ENCODE results near the gene PIM2. TPM values are rescaled to one million over a fixed set of nuclear protein-coding genes. Genes with fewer than 3 reads are reported as not detected.
A peak's percentile ranks its signal among the peaks of the same experiment; 100 is the strongest.

Gene PIM2
- total and polyA plus RNA-seq, 2 of the 13 experiments (the other 11 are each of a cell fraction or from before 2014, with no cell fraction given) = 14.4 to 15.8 TPM

DNA sequence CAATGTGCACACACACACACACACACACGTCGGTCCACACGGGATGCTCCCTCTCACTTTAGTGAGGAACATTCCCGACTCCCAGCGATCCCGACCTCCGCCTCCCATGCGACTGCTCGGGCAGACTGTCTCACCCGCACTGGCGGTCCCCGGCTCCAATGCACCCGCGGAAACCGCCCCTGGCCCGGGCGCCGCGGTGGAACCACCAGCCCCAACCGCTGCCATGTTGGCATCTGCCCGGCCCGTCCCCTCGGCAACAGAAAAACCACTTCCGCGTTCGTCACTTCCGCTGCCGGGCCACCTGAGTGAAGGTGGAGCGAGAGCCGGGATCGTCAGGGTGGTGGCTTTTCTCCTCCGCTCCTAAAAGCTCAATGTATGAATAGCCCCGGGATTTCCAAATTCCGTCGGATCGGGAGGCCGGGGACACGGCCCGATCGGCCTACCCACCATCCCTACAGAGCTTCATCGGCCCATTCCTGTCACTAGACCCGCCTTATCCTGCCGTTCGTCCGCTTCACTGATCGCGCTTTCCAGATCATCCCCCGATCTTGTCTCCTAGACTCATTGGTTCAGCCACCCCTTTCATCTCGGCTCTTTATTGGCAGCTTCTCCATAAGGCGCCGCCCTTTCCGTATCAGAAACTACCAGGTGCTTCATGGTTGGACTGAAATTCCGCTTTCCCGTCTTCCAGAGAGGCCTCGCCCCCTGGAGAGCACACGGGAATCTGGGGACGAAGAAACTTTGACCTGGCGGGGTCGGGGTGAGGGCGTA, 7.2 kb downstream of the PIM2 start, which contains the start of gene SLC35A2 (continued):
- TF ChIP-seq ZNF780A (CRISPR knock-in tag; IDR thresholded peaks at IDR 0.05) (0 out of 2 replicates have a peak, but pooled peaks have one; percentile 43), IRF1 (CRISPR knock-in tag; IDR thresholded peaks at IDR 0.05; ENCODE audit: low read depth) (no peak), YY1 (IDR thresholded peaks at IDR 0.05; ENCODE audit: insufficient read depth, insufficient replicate concordance, low read depth, low read length) (peak; percentile 91), POLR2A (IDR thresholded peaks at IDR 0.05; ENCODE audit: insufficient read depth in 1 of 2, low read depth in 2 of 2, low read length in 2 of 2) (peak in 1 of 2 experiments; percentile 42; a peak in 1 of 4 replicates), CREM (IDR thresholded peaks at IDR 0.05) (peak; percentile 84), CREM (CRISPR knock-in tag; IDR thresholded peaks at IDR 0.05) (no peak), RBFOX2 (IDR thresholded peaks at IDR 0.05; ENCODE audit: low read depth, low read length) (peak; percentile 80), ATF4 (CRISPR knock-in tag; IDR thresholded peaks at IDR 0.05) (peak in 1 of 2 experiments; percentile 21; a peak in 1 of 4 replicates), ZNF264 (CRISPR knock-in tag; IDR thresholded peaks at IDR 0.05) (no peak), ZNF550 (CRISPR knock-in tag; IDR thresholded peaks at IDR 0.05; ENCODE audit: borderline replicate concordance) (0 out of 2 replicates have a peak, but pooled peaks have one; percentile 20), GABPB1 (CRISPR knock-in tag; IDR thresholded peaks at IDR 0.05) (peak; percentile 97), ZNF121 (CRISPR knock-in tag; IDR thresholded peaks at IDR 0.05) (peak; percentile 11; the same call in 1 of the 2 replicates), NFYB (CRISPR knock-in tag; IDR thresholded peaks at IDR 0.05) (peak; percentile 69), JUNB (CRISPR knock-in tag; IDR thresholded peaks at IDR 0.05; ENCODE audit: borderline replicate concordance) (peak; percentile 18; the same call in 1 of the 2 replicates), ZNF253 (CRISPR knock-in tag; IDR thresholded peaks at IDR 0.05; ENCODE audit: borderline replicate concordance) (no peak), RFX3 (CRISPR knock-in tag; IDR thresholded peaks at IDR 0.05) (peak; percentile 65; the same call in 1 of the 2 replicates), ETV5 (CRISPR knock-in tag; IDR thresholded peaks at IDR 0.05; ENCODE audit: borderline replicate concordance) (peak; percentile 24; the same call in 1 of the 2 replicates), SP2 (CRISPR knock-in tag; IDR thresholded peaks at IDR 0.05) (peak; percentile 75), REL (CRISPR knock-in tag; conservative IDR thresholded peaks at IDR 0.05) (peak; percentile 78; the same call in 1 of the 2 replicates)
- TF ChIP-seq, protein P1, sequence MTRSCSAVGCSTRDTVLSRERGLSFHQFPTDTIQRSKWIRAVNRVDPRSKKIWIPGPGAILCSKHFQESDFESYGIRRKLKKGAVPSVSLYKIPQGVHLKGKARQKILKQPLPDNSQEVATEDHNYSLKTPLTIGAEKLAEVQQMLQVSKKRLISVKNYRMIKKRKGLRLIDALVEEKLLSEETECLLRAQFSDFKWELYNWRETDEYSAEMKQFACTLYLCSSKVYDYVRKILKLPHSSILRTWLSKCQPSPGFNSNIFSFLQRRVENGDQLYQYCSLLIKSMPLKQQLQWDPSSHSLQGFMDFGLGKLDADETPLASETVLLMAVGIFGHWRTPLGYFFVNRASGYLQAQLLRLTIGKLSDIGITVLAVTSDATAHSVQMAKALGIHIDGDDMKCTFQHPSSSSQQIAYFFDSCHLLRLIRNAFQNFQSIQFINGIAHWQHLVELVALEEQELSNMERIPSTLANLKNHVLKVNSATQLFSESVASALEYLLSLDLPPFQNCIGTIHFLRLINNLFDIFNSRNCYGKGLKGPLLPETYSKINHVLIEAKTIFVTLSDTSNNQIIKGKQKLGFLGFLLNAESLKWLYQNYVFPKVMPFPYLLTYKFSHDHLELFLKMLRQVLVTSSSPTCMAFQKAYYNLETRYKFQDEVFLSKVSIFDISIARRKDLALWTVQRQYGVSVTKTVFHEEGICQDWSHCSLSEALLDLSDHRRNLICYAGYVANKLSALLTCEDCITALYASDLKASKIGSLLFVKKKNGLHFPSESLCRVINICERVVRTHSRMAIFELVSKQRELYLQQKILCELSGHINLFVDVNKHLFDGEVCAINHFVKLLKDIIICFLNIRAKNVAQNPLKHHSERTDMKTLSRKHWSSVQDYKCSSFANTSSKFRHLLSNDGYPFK (CRISPR knock-in tag; IDR thresholded peaks at IDR 0.05; ENCODE audit: borderline replicate concordance) = peak; percentile 77
- TF ChIP-seq, protein P2, sequence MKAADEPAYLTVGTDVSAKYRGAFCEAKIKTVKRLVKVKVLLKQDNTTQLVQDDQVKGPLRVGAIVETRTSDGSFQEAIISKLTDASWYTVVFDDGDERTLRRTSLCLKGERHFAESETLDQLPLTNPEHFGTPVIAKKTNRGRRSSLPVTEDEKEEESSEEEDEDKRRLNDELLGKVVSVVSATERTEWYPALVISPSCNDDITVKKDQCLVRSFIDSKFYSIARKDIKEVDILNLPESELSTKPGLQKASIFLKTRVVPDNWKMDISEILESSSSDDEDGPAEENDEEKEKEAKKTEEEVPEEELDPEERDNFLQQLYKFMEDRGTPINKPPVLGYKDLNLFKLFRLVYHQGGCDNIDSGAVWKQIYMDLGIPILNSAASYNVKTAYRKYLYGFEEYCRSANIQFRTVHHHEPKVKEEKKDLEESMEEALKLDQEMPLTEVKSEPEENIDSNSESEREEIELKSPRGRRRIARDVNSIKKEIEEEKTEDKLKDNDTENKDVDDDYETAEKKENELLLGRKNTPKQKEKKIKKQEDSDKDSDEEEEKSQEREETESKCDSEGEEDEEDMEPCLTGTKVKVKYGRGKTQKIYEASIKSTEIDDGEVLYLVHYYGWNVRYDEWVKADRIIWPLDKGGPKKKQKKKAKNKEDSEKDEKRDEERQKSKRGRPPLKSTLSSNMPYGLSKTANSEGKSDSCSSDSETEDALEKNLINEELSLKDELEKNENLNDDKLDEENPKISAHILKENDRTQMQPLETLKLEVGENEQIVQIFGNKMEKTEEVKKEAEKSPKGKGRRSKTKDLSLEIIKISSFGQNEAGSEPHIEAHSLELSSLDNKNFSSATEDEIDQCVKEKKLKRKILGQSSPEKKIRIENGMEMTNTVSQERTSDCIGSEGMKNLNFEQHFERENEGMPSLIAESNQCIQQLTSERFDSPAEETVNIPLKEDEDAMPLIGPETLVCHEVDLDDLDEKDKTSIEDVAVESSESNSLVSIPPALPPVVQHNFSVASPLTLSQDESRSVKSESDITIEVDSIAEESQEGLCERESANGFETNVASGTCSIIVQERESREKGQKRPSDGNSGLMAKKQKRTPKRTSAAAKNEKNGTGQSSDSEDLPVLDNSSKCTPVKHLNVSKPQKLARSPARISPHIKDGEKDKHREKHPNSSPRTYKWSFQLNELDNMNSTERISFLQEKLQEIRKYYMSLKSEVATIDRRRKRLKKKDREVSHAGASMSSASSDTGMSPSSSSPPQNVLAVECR (CRISPR knock-in tag; IDR thresholded peaks at IDR 0.05; ENCODE audit: borderline replicate concordance) = peak; percentile 89

Measured in HepG2 (cell line).